H54 (cell line): ENCODE results near the gene AUTS2.

Experiments used
- DNase-seq: peaks from one replicate; pipeline ENCODE4 v3.0.0; 2011; ENCODE audit warnings: low spot score, mixed read lengths; ENCODE audit not compliant: insufficient read length
- FAIRE-seq: peaks from 3 replicates; lab custom pipeline; 2011; peaks lifted over from hg19 to GRCh38; lab: Jason Lieb, UNC
- POLR2A ChIP-seq: IDR thresholded peaks from 2 replicates; pipeline ENCODE4 v1.6.1; 2011; ENCODE audit warnings: low read depth, mild to moderate bottlenecking, low read length

AUTS2 gene

DNA sequence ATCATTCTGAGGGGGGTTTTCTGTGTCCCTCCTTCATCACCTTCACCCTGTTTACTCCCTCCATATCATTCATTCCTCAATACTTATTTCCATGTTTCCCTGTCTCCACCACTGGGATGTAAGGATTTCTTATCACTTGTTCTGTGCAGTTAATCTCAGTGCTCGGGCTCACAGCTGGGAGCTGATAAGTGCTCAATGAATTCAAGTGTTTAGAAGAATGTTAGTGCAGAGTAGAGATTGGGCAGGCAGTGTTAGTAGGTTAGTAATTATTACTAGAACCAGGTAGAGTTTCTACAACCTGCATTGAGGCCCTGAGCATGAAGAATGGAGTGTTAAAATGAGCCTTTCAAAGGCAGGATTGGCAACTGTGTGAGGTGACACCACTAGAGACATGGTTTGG, 458.1 kb downstream of the AUTS2 start:
- DNase-seq = no peak

DNA sequence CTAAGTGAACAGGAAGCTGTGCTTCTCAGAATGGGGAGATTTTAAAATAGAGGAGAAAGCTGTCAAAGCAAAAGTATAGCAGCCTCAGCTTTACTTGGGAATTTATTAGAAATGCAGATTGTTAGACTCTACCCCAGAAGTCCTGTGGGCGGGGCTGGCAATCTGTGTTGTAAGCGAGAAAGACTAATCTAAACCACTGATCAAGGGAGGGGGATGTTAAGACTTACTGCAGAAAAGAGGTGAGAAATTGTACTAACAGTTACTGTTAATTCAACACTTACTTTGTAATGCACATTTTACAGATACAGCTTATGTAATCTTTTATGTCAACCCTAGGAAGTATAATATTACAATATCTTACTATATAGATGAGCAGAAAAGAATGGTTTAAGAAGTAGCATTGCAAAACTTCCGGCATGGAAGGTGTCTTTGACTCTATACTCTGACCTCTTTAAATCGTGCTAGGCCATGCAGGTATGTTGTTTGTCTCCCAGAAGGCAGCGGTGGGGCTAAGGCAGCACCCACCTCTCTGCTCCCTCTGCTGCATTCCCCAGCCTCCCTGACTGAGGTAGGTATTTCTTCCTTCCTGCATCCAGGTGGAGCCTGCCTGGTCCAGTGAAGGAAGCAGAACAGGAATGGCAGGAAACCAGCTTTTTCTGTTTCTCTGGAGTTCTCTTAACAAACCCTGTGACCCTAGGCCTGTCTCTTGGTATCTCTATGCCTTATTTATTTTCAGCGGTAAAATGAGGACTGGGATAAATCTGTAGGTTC, 462.2 kb downstream of the AUTS2 start:
- FAIRE-seq (no peak), DNase-seq (no peak)
- TF ChIP-seq POLR2A = no peak

More for the DNA sequence above, 458.1 kb downstream of the AUTS2 start:
- FAIRE-seq = no peak
- no peak for TF ChIP-seq POLR2A

DNA sequence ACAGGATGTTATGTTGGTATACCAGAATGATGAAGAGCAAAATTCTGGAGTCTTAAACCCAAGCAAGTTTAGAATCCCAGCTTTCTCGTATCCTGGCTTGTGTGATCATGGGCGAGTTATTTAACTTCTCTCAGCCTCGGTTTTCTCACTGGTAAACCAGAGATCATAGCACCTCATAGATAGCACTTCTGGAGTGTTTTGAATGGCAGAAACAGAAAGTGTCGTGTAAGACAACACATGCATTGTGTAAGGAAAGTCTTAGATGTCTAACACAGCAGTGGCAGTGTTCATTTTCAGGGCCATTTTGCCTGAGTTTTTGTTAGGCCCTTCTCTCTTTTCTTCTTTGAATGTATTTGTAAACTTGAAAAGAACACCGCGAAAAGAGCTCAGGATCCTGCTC, 465.1 kb downstream of the AUTS2 start:
- FAIRE-seq (no peak), DNase-seq (no peak)
- no peak for TF ChIP-seq POLR2A

DNA sequence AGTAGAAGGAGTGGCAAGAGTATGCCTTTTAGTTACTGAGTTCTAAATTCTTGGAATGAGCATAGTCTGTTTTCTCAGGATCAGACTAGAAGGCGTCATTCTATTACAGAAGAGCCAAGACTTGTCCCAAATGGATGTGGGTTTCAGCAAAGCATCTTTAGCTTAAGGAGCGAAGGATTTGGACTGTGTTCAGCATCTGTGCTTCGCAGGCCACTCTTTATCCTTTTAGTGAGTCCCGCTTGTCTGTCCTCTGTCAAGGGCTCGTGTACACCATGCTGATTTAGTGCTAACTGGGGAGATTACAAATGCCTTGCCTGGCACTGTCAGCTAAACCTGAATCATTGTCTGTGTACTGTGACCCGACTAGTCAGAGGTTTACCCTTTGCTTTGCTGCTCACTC, 465.7 kb downstream of the AUTS2 start:
- no peak for TF ChIP-seq POLR2A
- DNase-seq = no peak
- FAIRE-seq = no peak

DNA sequence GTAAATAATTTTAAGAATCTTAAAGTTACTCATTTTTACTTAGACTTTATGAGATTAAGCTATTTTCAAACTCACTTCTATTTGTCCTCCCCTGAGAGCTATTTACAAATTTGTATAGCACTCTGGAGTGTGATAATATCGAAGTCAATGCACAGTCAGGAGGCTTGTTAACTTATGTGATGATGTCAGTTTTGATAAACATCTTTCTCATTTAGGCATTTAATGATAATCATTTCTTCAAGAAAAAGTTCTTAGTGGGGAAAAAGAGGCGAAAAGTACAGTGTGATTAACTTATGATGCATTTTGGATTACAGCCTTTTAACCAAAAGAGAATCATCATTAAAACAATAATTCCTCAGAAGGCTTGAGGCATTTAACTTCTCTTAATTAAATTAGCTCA, 468.6 kb downstream of the AUTS2 start:
- DNase-seq = no peak
- no peak for FAIRE-seq
- TF ChIP-seq POLR2A = no peak

DNA sequence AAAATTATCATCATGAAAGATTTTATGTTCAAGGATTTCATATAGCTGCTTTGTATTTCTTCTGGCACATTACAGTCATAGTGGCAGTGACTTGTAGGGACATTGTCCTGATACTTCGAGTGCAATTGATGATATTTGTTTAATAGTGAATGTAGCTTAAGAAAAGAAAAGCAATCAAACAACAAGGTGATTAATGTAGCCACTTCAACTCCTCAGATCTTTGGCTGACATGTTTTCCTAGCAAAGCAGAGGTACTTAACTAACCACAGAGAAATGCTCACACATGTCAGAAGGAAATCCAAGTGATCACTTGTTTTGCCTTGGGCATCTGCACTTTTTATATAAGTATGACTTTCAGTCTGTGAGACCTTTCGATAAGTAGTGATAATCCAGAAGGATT, 470.3 kb downstream of the AUTS2 start:
- TF ChIP-seq POLR2A = no peak
- DNase-seq (no peak), FAIRE-seq (no peak)

DNA sequence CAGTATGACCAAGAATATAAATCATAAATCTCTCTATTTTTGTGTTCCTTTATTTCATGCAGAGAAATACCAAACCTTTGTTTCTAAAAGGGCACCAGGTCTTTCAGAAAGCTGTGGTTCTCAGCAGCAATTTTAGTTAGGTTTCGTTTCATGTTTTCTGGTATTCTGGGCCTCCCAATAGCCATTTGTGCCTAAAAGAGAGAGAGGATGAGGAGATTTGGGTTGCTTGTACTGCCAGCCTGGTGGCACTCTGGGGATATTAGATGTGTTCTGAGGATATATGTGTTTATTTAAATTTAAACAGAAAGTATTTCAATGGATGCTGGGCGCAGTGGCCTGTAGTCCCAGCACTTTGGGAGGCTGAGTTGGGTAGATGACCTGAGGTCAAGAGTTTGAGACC, 471.7 kb downstream of the AUTS2 start:
- DNase-seq (no peak), FAIRE-seq (no peak)
- no peak for TF ChIP-seq POLR2A

DNA sequence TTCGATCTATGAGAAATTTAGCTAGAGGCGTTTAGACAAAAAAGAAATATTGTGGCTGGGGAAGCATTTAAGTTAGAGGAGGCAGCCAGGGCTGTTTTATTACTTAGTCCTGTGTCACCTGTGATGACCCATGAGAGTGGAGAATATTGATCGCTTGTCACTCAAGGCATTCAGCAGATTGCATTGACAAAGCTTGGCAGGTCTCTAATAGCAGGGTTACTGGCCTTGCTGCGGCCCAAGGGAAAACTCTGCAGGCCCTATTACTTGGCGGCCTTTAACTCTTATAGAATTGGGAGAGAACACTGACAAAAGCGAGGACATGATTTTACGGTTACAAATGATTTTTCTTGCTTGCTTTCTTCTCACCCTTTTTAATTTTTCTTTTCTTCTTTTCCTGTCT, 473.5 kb downstream of the AUTS2 start:
- DNase-seq = no peak
- FAIRE-seq = no peak
- no peak for TF ChIP-seq POLR2A

DNA sequence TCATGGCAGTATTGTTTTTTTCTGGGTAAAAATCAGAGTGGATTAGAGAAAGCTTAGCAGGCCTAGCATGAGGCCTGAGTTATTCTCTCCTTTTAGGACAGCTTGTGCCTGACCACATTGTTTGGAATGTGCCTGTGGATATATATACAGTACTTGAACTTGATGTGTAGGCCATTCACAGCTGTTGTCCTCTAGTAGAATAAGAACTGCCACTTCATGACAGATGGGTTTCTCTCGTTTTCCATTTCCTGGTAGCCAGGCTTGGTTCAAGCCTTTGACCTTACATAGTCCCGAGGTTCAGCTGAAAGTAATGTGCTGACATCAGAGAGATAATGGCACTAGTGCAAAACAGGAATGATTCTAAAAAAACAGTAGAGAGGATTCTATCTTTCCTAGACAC, 473.9 kb downstream of the AUTS2 start:
- no peak for TF ChIP-seq POLR2A
- FAIRE-seq (peak; percentile 69), DNase-seq (no peak)

DNA sequence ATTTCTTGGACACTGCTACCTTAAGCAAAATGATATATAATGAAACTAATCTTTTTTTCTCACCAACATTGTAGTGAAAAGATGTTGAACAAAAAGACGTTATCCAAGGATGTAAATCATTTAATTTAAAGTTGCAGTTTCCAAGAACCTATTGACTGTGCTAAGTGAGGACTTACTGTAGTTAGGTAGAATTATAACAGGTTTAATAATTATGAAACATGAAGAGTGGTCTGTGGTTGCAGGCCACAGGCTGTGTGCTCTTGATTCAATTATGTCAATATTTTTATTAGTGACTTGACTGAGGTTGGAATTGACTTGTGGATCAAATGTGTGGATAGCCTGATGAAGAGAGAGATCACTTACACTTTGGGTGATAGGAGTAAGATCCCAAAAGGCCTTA, 478.1 kb downstream of the AUTS2 start:
- DNase-seq = no peak
- no peak for TF ChIP-seq POLR2A
- FAIRE-seq = no peak

DNA sequence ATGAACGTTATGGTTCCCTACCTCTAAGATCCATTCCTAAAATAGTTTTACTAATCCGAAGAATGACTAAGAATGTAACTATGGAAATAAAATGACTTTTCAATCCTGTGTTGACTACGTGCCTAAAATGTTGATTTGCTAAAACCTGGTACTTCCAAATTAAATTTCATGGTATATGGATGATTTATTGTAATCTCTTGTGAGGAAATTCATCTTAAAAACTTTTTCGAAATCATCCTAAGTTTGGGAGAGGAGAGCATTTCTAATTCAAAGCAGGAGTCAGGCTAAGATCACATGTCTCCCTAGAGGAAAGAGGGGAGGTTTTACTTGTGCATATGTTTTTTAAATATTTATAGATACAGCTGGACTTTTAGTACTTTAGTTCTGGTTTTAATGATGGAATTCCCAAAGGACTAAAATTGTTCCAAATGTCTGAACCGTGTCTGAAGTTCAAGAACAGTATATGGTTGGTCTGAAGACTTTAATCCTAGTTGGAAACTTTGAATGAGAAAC, 483.9 kb downstream of the AUTS2 start:
- FAIRE-seq (no peak), DNase-seq (no peak)
- no peak for TF ChIP-seq POLR2A

DNA sequence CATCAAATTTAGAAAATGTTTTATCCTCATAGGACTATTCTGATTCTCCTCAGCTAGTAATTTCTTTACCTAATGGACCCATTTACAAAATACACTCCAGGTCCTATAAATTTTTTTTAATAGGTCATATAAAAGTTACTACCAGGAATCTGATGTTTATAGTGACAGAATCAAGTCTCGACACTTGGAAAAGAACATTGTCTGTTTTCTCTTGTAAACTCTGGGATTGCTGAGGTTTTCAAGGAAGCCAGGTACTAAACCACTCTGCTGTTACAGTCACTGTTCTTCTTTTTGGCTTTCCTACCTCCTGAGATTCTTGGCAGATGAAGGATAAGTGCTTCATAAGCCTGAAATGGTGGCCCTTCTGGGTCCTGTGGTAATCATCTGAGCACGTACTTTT, 493.1 kb downstream of the AUTS2 start:
- FAIRE-seq = no peak
- DNase-seq = no peak
- no peak for TF ChIP-seq POLR2A

DNA sequence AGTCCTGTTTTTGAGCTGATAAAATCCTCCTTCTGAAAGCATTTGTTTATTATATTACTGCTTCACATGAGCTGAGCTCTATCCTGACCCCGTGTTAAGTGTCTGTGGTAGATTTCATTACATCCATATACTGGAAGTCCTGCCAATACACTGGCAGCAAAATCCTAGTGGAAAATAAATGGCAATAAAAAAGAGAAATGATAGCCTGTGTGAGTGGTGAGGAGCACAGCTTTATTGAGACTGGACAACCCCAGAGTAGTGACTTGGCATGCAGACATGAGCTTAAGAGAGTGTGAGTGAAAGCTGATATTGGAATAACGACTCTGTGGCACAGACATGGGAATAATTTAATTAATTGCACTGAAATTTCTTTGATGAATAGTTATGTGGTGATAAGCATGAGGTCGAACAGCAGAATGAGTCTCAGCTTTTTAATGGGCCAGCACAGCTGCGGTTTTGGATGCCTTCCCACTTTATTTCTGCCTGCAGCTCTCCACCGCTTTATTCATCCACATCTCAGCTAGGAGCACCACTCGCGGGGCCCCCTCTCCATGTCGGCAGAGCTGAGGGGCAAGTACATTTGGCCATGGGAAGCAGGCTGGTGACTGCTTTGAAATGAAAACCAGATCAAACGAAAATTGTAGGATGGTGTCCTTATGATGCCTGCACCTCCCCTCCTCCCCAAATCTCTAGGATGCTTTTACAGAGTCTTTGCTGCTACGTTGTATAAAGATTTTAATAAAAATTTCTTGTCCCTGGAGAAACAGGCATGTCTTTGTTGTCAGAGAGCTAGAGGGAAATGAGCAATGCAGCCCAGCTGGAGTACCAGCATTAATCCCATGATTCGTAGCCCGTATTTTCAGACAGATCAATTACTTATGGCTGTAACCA, 494.3 kb downstream of the AUTS2 start:
- no peak for TF ChIP-seq POLR2A
- DNase-seq (peak; percentile 27), FAIRE-seq (peak; percentile 89)

DNA sequence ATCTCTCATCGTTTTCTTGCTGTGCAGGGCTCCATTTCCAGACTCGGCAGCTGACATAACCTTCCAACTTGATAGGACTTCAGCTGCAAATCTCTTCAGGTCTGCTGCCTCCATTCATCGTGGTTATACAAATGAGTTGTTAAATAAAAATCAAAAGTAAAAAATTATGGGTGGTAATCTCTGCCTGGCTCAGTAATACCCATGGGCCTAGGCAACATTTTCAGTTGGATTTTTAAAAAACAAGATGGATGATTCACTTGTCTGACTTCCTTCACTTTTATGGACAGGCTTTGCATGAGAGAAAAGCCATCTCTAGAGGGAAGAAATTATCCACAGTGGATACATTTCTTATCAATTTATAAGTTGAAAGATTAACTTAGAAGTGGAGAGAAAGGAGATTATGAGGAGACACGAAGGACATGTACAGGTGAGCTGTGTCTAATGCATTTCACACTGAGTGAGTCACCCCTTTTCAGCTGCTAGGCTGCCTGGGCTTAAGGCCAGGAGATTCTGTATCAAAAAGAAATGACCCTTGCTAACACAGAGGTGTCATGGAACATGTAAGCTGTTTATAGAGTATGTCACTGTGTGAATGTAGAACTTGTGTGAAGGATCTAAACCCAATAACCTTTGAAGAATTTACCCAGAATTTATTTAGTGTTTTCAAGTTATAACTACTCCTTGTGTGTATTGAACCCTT, 495.1 kb downstream of the AUTS2 start:
- FAIRE-seq = peak; percentile 87
- DNase-seq = peak; percentile 12
- TF ChIP-seq POLR2A = no peak

DNA sequence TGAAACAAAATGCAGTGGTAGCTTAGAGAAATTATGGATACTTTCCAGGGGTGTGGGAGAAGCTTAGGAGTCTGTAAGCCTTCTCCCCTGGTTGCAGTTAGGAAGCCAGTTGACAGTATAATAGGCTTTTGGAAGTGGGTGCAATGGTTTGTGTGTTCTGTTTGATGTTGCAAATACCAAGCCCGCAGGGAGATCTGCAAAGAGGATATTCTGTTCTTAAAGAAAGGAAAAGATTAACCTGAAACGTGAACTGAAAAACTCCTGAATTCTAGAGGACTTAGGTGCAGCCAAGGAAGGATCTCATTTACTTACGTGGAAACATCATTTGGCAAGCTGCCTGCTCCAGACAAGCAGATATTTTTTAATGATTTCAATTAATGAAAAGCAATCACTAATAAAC, 496.6 kb downstream of the AUTS2 start:
- FAIRE-seq = no peak
- DNase-seq = no peak
- TF ChIP-seq POLR2A = no peak
